Endothelial cell of umbilical vein (primary cell): Measurements from ENCODE around the gene SECISBP2. TPM values are rescaled to one million over a fixed set of nuclear protein-coding genes. Genes with fewer than 3 reads are reported as not detected.

ENCODE experiments used
- BruUV-seq: library from RNA; stranded (reverse); fragments of 400-500 nt; replicated peaks from 2 replicates; lab custom pipeline; 2021; lab: Mats Ljungman, UMichigan
- CTCF ChIA-PET: fragments of 300-600, 350-600 bp; sonication (Branson Sonifier 250); formaldehyde crosslinking; loops from one replicate; lab custom pipeline; 2021; ENCODE audit warnings: antibody characterized with exemption, inconsistent platforms; lab: Charles Lee
- POLR2A ChIA-PET: fragments of 300-600, 350-600 bp; sonication (Branson Sonifier 250); formaldehyde crosslinking; loops from one replicate; lab custom pipeline; 2021; ENCODE audit warnings: antibody characterized with exemption, inconsistent platforms; lab: Charles Lee
- DNase-seq: peaks from one replicate; pipeline ENCODE4 v3.0.0-alpha.2; 2011; ENCODE audit warnings: low read depth, low spot score
- FAIRE-seq: peaks from 2 replicates; lab custom pipeline; 2011; peaks lifted over from hg19 to GRCh38; lab: Jason Lieb, UNC
- H2AFZ ChIP-seq: 2 replicates; pipeline ENCODE4 v1.6.0; 2012; ENCODE audit warnings: low read depth, low read length, control low read depth, inconsistent platforms
- H3K27ac ChIP-seq: 2 replicates; pipeline ENCODE4 v1.5.1; 2011; ENCODE audit warnings: low read depth, mild to moderate bottlenecking, control low read depth, low read length, moderate library complexity; ENCODE audit not compliant: insufficient read depth
- H3K27me3 ChIP-seq, 2 experiments: 2 replicates each; pipeline versions ENCODE4 v1.6.0 to v1.6.1; 2011; ENCODE audit warnings: low read length in 2 of 2, mixed read lengths in 1 of 2; ENCODE audit not compliant: control insufficient read depth in 2 of 2, insufficient read depth in 2 of 2
- H3K36me3 ChIP-seq, 2 experiments: 2 replicates in 1 of 2; 3 replicates in 1 of 2; pipeline ENCODE4 v1.5.1; 2011; ENCODE audit warnings: low read length in 2 of 2, mild to moderate bottlenecking in 1 of 2, moderate library complexity in 1 of 2; ENCODE audit not compliant: control insufficient read depth in 2 of 2, insufficient read depth in 2 of 2; ENCODE audit errors: extremely low read depth in 1 of 2
- H3K4me1 ChIP-seq: 3 replicates; pipeline ENCODE4 v1.5.1; 2011; ENCODE audit warnings: mild to moderate bottlenecking, low read length; ENCODE audit not compliant: control insufficient read depth, insufficient read depth; ENCODE audit errors: extremely low read depth
- H3K4me2 ChIP-seq: 2 replicates; pipeline ENCODE4 v1.6.1; 2011; ENCODE audit warnings: low read length, control low read depth, mixed read lengths; ENCODE audit not compliant: insufficient read depth
- H3K4me3 ChIP-seq, 3 experiments: fragments of 200-600 bp in 1 of 3; sonication (generic), shearing (Covaris generic) in 1 of 3; replicated peaks in 1 of 3; 2 replicates each; pipeline ENCODE4 v1.5.1; 2011 to 2016; ENCODE audit warnings: control low read depth in 3 of 3, low read length in 3 of 3, mild to moderate bottlenecking in 2 of 3, inconsistent platforms in 1 of 3, low read depth in 1 of 3, moderate library complexity in 1 of 3; ENCODE audit not compliant: insufficient read depth in 1 of 3
- H3K79me2 ChIP-seq: 2 replicates; pipeline ENCODE4 v1.6.0; 2012; ENCODE audit warnings: low read length, inconsistent platforms; ENCODE audit not compliant: control insufficient read depth, insufficient read depth
- H3K9ac ChIP-seq: replicated peaks from 2 replicates; pipeline ENCODE3; 2011; ENCODE audit warnings: low read length, control low read depth; ENCODE audit not compliant: insufficient read depth; ENCODE audit errors: extremely low read depth
- H3K9me1 ChIP-seq: replicated peaks from 3 replicates; pipeline ENCODE4 v1.6.0; 2011; ENCODE audit warnings: mild to moderate bottlenecking, low read length; ENCODE audit not compliant: control insufficient read depth, insufficient read depth; ENCODE audit errors: extremely low read depth
- H3K9me3 ChIP-seq: replicated peaks from 2 replicates; pipeline ENCODE4 v1.5.1; 2012; ENCODE audit warnings: low read length, inconsistent platforms; ENCODE audit not compliant: control insufficient read depth, insufficient read depth
- H4K20me1 ChIP-seq: replicated peaks from 2 replicates; pipeline ENCODE3; 2011; ENCODE audit warnings: mild to moderate bottlenecking, low read length; ENCODE audit not compliant: control insufficient read depth, insufficient read depth; ENCODE audit errors: extremely low read depth
- CTCF ChIP-seq, 2 donors: IDR thresholded peaks; 1 replicate in 1 of 2; 2 replicates in 1 of 2; pipeline ENCODE4 v1.5.1; 2011; ENCODE audit warnings: low read length in 2 of 2, mild to moderate bottlenecking in 2 of 2, moderate library complexity in 2 of 2, control low read depth in 1 of 2, inconsistent platforms in 1 of 2, low read depth in 1 of 2; ENCODE audit not compliant: insufficient read depth in 1 of 2; ENCODE audit errors: extremely low read depth in 1 of 2
- EZH2 ChIP-seq: IDR thresholded peaks from 2 replicates; pipeline ENCODE4 v1.6.1; 2012; ENCODE audit warnings: borderline replicate concordance, low read depth, mild to moderate bottlenecking, moderate library complexity, low read length, inconsistent platforms; ENCODE audit not compliant: severe bottlenecking
- FOS ChIP-seq: IDR thresholded peaks from 2 replicates; pipeline ENCODE4 v1.6.1; 2011; ENCODE audit warnings: mild to moderate bottlenecking, low read length, moderate library complexity, borderline replicate concordance; ENCODE audit not compliant: insufficient read depth
- GATA2 ChIP-seq: IDR thresholded peaks from 2 replicates; pipeline ENCODE4 v1.7.0; 2011; ENCODE audit warnings: low read depth, mild to moderate bottlenecking, moderate library complexity, mixed read lengths, low read length; ENCODE audit not compliant: insufficient read length, insufficient read depth
- JUN ChIP-seq: IDR thresholded peaks from 2 replicates; pipeline ENCODE4 v1.6.1; 2011; ENCODE audit warnings: borderline replicate concordance, low read depth; ENCODE audit not compliant: insufficient read length, insufficient read depth
- MAX ChIP-seq: IDR thresholded peaks from 2 replicates; pipeline ENCODE4 v1.6.1; 2011; ENCODE audit not compliant: insufficient read depth, insufficient read length
- MYC ChIP-seq: IDR thresholded peaks from one replicate; pipeline ENCODE4 v1.6.1; 2011; ENCODE audit warnings: mild to moderate bottlenecking, low read depth, low read length
- POLR2A ChIP-seq: IDR thresholded peaks from 2 replicates; pipeline ENCODE4 v1.6.1; 2012; ENCODE audit warnings: low read depth, mild to moderate bottlenecking, control low read depth, low read length
- POLR2AphosphoS5 ChIP-seq: IDR thresholded peaks from 2 replicates; pipeline ENCODE4 v1.6.1; 2012; ENCODE audit warnings: low read depth, mild to moderate bottlenecking, control low read depth, low read length, moderate library complexity; ENCODE audit not compliant: insufficient read depth
- dilution Hi-C: fragments of 300-500 bp; cut with MboI; formaldehyde crosslinking; loops from one replicate; pipeline ENCODE4 v1.15.0; 2019; ENCODE audit warnings: low sequenced_read_pairs; ENCODE audit not compliant: extremely low pct_ligation_motif_present
- intact Hi-C: fragments of 100-400 bp; cut with micrococcal nuclease; formaldehyde crosslinking; loops from one replicate; pipeline ENCODE4 v1.10.0; 2022
- polyA plus RNA-seq, 4 experiments: library from polyadenylated mRNA; depleted of rRNA in 3 of 4; stranded (reverse) in 3 of 4; unstranded in 1 of 4; fragments of >200 nt; gene quantifications; 2 replicates each; pipeline versions ENCODE4 v1.2.1 to v1.2.3, GENCODE V29; 2011 to 2012; ENCODE audit warnings: missing spikeins in 1 of 4
- total RNA-seq: library from RNA; stranded (reverse); gene quantifications from 2 replicates; pipeline ENCODE4 v1.2.3, GENCODE V29; 2021

SECISBP2 gene
- total and polyA plus RNA-seq, 2 donors (not counting 3 experiments of a cell fraction or from before 2014, with no cell fraction given), result 22.7 to 36.3 TPM

GRCh38 chr9:89372230-89372816 lies 54.0 kb downstream of the SECISBP2 start:
- no peaks in the 10 kb centered on the region for H4K20me1 ChIP-seq

More at GRCh38 chr9:89372230-89372816, 54.0 kb downstream of the SECISBP2 start:
- Histone ChIP-seq H3K27me3 (no peaks in the 10 kb centered on the region), H3K4me1 (no peaks in the 10 kb centered on the region), H3K79me2 (no peaks in the 10 kb centered on the region), H2AFZ (no peak overlapping the region), H3K36me3 (no peaks in the 10 kb centered on the region), H3K9me1 (no peaks in the 10 kb centered on the region), H3K9ac (no peak overlapping the region), H3K27ac (no peak overlapping the region), H3K4me3 (no peak overlapping the region), H3K4me2 (no peak overlapping the region), H3K9me3 (no peaks in the 10 kb centered on the region)
- no TSS peak for BruUV-seq
- FAIRE-seq (no peak), DNase-seq (no peak)
- POLR2A ChIA-PET, result no interaction called here
- TF ChIP-seq POLR2A (no peak), MAX (no peak), GATA2 (no peak), EZH2 (no peak), POLR2AphosphoS5 (no peak), FOS (no peak), CTCF (IDR thresholded peaks at IDR 0.05; ENCODE audit: extremely low read depth in 1 of 2, insufficient read depth in 1 of 2, low read depth in 1 of 2, low read length in 2 of 2) (no peak), JUN (no peak), MYC (no peak)
- dilution Hi-C loops, result no loop called here
- intact Hi-C loops, result no loop called here
- CTCF ChIA-PET, result interaction anchor here (1.1 kb wide), 1 partner anchor 176 kb away, joined by 6 read pairs; no protein-coding TSS in a partner anchor
